Endometrium (tissue), 2 donors: ENCODE data around the gene CAPZA2.
"Not testable (repeated sequence)": the region's sequence is repeated elsewhere in the genome, so short reads cannot be mapped to it uniquely, and the experiment has no call there.

Experiments
- FAIRE-seq: peaks from 2 replicates; lab custom pipeline; 2012; peaks lifted over from hg19 to GRCh38; lab: Jason Lieb, UNC
- donor health status: control.
- donor health status: control.

Gene CAPZA2

GRCh38 chr7:116862234-116862950 lies at the start of gene CAPZA2:
CAPZA2 (plus strand) TSS chr7:116862587; CDS start chr7:116862612, 25 bp downstream.
- FAIRE-seq: no peak

DNA sequence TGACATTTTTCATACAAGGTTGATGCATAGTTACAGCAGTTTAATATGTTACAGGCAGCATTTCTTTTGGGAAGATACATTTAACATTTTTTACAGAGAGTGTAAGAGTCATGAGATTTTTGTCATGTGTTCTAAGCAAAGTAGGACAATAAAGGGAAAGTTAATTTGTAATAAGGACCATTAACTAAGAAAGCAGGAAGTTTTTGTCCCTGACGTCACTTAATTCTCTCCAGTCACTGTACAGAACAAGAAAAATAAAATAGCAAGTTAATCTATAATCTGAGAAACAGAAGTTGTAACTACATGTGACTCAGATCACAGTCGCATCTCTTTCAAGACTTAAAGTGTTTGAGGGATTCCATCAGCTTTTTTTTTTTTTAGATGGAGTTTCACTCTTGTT lies 49.5 kb upstream of the CAPZA2 start:
- FAIRE-seq: no peak

DNA sequence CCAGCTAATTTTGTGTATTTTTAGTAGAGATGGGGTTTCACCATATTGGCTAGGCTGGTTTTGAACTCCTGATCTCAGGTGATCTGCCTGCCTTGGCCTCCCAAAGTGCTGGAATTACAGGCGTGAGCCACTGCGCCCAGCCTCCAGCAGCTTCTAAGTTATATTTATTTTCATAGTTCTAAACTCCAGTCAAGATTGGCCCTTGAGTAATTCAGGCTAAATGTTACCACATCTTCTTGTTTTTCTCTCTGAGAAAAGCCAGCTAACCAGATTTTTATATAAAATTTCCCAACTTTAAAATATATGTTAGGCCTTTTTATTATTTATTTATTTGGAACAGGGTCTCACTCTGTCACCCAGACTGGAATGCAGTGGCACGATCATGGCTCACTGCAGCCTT lies 49.0 kb upstream of the CAPZA2 start:
- FAIRE-seq: not testable (repeated sequence)

DNA sequence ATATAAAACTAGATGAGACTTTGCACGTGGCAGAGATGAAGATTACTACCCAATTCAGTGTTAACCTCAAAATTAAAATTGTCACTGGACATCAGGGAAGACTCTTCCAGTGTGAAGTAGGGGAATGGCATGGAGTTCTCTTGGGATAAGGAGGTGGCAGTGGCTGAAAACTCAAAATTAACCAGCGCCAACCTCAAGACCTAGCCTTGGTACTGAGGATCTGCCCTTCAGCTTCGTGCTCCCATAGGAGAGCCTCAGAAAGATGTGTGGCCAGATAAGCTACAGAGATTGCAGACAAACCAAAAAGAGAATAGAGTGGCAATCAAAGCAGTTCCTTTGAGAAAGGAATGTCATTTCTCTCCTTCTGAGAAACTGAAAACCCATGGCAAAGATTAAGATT lies 47.3 kb upstream of the CAPZA2 start:
- FAIRE-seq: no peak

DNA sequence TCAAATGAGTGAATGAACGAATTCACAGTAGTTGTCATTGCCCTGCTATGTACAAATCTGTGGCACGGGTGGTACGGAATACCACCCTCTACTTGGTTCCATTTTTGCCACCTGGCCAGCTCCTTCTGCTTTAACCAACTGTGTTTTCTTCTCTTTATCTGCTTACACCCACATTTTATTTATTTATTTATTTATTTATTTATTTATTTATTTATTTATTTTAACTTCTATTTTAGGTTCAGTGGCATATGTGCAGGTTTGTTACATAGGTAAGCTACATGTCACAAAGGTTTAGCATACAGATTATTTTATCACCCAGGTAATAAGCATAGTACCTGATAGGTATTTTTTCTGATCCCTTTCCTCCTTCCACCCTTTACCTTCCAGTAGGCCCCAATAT lies 42.2 kb upstream of the CAPZA2 start:
- FAIRE-seq: no peak

- not testable (repeated sequence) for FAIRE-seq
Measured at GRCh38 chr7:116821647-116822046, 40.7 kb upstream of the CAPZA2 start.

GRCh38 chr7:116824449-116824848 lies 37.9 kb upstream of the CAPZA2 start:
- no peak for FAIRE-seq

- no peak for FAIRE-seq
Measured at GRCh38 chr7:116828281-116828680, 34.1 kb upstream of the CAPZA2 start.

DNA sequence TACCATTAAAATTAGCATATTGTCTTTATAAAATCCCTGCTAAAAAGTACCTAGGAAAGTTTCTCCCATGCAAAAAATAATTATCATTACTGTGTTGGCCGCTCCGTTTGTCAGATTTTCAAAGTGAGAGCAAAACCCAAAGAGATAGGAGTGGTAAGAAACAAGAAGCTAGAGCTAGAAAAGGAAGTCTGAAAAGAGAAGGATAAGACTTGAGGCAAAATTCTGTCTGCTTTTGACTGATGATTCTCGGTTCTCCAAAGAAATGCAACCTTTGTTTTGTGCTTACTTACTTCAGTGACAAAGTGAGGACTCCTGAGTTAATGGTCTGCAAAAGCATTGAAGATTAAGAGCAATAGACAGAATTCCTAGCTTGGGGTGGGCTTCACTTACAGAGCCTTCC lies 33.3 kb upstream of the CAPZA2 start:
- no peak for FAIRE-seq

- FAIRE-seq: no peak
Measured at GRCh38 chr7:116829493-116829892, 32.9 kb upstream of the CAPZA2 start.

DNA sequence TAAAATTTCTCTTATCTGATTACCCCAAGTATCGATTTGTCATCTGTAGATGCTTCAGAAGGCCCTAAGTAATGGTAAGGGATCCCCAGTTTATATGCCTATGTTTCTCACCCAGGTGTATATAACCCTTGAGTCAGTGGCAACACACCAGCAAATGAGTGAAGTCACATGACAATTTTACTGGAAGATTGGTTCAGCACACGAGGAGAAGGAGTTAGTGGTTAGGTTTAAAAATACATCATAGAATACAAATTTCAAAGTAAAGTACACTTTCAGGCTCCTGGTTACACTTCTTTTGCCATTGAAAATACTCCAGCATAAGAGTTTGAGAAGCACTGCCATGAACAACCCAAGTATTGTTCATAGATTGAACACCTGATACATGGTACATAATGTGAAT lies 29.7 kb upstream of the CAPZA2 start:
- FAIRE-seq: no peak

GRCh38 chr7:116834815-116835504 lies 27.4 kb upstream of the CAPZA2 start:
- FAIRE-seq: no peak

GRCh38 chr7:116836048-116836447 lies 26.3 kb upstream of the CAPZA2 start:
- FAIRE-seq: no peak

DNA sequence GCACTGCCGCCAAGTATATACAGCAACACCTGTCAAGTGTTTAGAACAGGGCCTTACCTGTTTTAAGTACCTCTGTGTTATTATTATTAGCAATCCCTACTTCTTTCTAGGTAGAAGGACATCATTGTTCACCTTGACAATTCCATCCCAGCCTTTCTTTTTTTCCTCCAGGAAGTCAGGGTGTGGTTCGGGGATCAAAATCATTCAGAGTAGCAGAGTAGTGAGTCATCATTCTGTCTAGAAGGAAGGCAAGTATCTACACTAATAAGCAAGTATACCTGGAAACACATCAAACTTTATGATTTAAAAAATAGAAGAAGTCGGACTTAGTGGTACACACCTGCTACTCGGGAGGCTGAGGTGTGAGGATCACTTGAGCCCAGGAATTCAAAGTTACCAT lies 25.5 kb upstream of the CAPZA2 start:
- no peak for FAIRE-seq

GRCh38 chr7:116837586-116837985 lies 24.8 kb upstream of the CAPZA2 start:
- FAIRE-seq: no peak

DNA sequence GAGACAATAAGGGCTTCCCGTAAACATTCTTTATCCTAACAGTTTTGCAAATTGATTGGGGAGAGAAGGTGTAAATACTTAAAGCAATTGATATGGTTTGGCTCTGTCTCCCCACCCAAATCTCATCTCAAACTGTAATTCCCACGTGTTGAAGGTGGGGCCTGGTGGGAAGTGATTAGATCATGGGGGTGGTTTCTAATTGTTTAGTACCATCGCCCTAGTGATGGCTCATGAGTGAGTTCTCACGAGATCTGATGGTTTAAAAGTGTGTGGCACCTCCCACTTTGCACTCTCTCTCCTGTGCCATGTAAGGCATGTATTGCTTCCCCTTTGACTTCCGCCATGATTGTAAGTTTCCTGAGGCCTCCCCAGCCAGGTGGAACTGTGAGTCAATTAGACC lies 22.1 kb upstream of the CAPZA2 start:
- FAIRE-seq: no peak

DNA sequence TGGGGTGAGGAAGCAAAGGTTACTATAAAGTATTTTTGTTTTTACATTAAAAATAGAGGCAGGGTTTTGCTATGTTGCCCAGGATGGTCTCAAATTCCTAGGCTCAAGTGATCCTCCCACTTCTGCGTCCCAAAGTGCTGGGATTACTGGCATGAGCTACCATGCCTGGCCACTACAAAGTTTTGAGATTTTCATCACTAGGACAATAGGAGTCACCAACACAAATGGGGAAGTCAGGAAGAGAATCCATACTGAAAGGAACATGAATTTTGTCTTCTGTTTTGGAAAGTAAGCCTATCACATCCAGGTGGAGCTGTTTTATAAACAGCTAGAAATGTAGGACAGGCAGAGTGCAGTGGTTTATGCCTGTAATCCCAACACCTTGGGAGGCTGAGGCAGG lies 20.0 kb upstream of the CAPZA2 start:
- no peak for FAIRE-seq

GRCh38 chr7:116843378-116843777 lies 19.0 kb upstream of the CAPZA2 start:
- no peak for FAIRE-seq

DNA sequence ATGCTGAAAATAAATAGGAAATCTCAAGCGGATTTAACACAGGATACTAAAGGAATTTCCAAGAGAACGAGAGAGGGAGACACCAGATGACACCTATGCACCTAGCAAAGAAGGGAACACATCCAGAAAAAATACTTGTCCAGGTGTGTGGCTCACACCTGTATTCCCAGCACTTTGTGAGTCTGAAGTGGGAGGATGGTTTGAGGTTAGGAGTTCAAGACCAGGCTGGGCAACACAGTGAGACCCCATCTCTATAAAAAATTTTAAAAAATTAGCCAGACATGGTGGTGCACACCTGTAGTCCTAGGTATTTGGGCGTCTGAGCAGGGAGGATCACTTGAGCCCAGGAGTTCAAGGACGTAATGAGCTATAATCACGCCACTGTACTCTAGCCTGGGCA lies 11.2 kb upstream of the CAPZA2 start:
- FAIRE-seq: no peak

DNA sequence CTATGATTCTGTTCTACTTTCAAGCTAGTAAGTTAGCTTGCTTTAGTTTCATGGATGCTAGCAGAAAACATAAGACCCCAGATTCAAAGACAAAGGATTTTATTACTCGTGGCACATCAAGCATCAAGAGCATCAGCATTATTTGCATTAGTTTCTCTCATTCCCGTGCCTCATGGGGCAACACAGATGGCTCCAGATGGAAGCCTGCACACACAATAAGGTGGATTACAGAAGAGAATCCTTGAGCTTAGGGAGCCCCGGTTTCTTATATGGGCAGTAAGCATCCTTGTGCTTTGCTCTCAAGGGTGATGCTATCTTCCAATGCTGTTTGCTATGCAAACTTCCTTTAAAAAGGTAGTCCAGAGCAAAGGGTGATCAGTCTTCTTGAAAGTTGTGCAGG lies 10.7 kb upstream of the CAPZA2 start:
- FAIRE-seq: no peak

DNA sequence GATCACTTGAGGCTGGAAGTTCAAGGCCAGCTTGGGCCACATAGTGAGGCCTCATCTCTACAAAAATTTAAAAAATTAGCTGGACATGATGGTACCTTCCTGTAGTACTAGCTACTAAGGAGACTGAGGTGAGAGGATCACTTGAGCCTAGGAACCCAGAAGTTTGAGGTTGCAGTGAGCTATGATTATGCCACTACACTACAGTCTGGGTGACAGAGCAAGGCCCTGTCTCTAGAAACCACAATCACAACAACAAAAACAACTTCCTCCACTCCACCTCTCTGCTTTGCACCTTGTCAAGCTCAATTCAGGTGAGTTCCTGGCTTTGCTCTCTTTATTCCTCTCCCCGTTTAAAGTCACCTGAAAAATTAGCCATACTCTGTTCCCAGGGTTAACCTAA lies 8.3 kb upstream of the CAPZA2 start:
- no peak for FAIRE-seq

- FAIRE-seq: no peak
Measured at GRCh38 chr7:116857052-116857451, 5.3 kb upstream of the CAPZA2 start.

- FAIRE-seq: no peak
Measured at GRCh38 chr7:116859323-116859722, 3.1 kb upstream of the CAPZA2 start.

DNA sequence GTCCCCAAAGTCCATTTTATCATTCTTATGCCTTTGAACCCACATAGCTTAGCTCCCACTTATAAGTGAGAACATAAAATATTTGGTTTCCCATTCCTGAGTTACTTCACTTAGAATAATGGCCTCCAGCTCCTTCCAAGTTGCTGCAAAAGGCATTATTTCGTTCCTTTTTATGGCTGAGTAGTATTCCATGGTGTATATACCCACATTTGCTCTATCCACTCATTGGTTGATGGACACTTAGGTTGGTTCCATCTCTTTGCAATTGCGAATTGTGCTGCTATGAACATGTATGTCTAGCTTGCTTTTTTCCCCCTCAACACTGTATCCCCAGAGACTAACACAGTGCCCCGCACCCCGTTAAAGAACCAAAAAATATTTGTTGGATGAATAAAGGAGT lies 670 bp upstream of the CAPZA2 start:
- no peak for FAIRE-seq
